ENCODE results near the gene FZD7.

DNA sequence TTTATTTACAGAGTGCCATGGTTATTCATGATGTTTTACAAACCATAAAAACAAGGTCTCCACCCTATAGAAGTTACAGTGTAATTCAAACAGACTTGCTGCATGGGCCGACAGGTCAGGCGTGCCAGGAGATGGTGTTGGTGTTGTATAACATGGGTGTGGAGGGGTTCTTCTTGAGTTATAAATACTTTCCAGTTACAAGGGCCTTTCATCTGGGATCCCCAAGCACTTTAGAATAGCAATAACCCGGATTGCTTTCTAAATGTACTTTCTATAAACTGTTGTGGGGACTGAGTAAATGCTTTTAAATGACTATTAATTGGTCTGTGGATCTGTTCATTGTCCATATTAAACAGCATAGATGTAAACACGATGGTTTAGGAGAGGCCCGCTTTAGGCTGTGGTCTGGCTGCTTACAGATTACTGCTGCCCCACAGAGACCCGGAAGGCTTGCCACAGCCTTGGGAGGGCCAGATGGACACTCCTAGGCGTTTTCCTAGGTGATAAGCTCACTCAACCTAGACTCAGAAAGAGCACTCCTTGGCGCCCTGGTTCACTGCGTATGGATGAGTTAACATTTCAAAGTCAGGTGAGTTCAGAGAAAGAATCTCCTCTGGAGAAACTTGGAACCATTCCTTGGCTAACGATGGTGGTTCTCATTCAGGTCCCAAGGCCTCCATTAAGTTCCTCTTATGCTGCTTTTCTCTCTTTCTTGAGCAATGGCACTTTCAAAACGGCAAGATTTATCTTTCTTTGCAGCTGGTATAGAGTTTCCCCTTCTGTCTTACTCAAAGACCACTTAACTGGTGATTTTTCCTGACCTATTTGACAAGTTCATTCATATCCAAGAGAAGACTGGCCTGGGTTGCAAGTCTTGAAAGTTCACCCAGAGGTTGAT is 35.8 kb downstream of the FZD7 start:
- TF ChIP-seq CTCF (IDR thresholded peaks at IDR 0.05; ENCODE audit: poor library complexity) (no peak), EZH2 (IDR thresholded peaks at IDR 0.05; ENCODE audit: borderline replicate concordance) (no peak)
